ENCODE measurements around the gene XCL2.
"Not testable (repeated sequence)": the region's sequence is repeated elsewhere in the genome, so short reads cannot be mapped to it uniquely, and the experiment has no call there.

The XCL2 gene, protein sequence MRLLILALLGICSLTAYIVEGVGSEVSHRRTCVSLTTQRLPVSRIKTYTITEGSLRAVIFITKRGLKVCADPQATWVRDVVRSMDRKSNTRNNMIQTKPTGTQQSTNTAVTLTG

GRCh38 chr1:168543840-168544498 lies at the start of gene XCL2:
Gene XCL2, minus strand, starts transcription at chr1:168543997. Its CDS starts 33 bp downstream, at chr1:168543964.
- not testable (repeated sequence) for DNase-seq (ENCODE audit: low read depth in 1 of 2, low spot score in 1 of 2)

DNA sequence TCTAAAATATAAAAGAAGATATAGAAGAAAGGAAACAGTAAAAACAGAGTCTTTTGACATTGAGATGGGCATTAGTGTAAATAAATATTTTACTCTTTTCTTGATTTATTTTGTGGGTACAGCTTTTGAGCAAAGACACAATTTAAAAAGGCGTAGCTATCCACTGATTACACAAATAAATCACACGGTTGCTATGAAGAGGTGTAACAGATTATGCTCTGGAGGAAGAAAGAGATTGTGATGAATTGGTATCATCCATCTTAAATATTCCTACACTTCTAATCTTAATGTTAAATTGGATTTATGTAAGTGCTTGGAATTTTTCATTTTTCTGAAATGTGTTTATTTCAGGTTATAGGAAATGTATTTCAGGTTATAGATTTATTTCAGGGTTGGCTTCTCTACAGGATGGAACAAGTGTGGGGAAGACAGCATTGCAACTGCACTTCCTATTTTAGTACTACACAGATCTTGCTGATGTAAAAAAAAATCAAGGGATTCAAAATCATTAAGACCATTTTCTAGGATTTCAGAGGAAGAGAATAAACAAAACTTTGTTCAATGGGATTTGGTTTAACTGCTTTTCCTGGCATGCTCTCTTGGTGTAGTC lies 47.9 kb upstream of the XCL2 start:
- DNase-seq (ENCODE audit: low read depth in 1 of 2, low spot score in 1 of 2) = no peak

- no peak for DNase-seq (ENCODE audit: low read depth in 1 of 2, low spot score in 1 of 2)
These were observed 47.3 kb upstream of the XCL2 start for GRCh38 chr1:168591066-168591465.

DNA sequence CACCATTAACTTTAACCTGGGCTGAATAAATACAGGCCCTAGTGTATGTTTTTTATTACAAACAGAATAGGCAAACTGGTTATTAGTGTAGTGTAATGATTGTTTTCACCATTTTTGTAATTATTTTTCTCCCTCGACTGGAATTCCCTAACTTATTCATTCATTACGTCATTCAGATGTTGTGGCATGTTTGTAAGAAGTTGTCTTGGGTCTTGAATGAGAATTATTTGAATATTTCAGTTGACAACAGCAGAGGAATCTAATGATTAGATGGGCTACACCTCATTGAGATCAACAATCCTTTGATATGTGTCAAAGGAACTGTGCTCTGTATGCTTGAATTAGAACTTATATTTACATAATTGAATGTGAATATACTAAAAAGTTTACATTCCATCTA lies 45.4 kb upstream of the XCL2 start:
- no peak for DNase-seq (ENCODE audit: low read depth in 1 of 2, low spot score in 1 of 2)

- DNase-seq (ENCODE audit: low read depth in 1 of 2, low spot score in 1 of 2) = no peak
These were observed 42.1 kb upstream of the XCL2 start for GRCh38 chr1:168585937-168586336.

GRCh38 chr1:168585191-168585590 lies 41.4 kb upstream of the XCL2 start:
- no peak for DNase-seq (ENCODE audit: low read depth in 1 of 2, low spot score in 1 of 2)

GRCh38 chr1:168583571-168583970 lies 39.8 kb upstream of the XCL2 start:
- DNase-seq (ENCODE audit: low read depth in 1 of 2, low spot score in 1 of 2) = no peak

DNA sequence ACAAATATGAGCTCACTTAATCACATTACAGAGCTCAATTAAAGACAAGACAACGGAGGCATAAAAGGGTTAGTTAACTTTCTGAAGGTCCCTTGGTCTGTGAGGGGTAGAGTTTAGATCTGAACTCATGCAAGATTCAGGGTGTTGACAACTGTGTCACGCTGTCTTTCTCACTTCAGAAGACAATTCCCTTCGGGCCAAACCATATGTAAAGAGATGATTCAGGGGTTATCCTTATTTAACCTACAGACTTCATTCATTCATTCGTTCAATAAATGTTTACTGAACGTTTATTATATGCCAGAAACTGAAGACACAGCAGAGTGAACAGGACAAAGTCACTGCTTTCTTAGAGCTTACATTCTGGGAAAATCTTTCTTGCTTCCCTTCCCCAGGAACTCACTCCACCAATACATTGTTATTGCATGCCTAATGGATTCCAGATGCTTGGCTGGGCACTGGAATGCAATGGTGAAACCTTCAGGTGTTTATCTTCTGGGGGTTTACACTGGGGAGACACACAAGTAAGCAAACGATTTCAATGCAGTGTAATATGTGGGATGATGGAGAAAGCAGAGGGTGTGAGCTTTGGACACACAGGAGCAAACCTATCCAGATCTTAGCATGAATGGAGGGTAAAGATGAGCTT lies 39.0 kb upstream of the XCL2 start:
- DNase-seq (ENCODE audit: low read depth in 1 of 2, low spot score in 1 of 2) = no peak

DNA sequence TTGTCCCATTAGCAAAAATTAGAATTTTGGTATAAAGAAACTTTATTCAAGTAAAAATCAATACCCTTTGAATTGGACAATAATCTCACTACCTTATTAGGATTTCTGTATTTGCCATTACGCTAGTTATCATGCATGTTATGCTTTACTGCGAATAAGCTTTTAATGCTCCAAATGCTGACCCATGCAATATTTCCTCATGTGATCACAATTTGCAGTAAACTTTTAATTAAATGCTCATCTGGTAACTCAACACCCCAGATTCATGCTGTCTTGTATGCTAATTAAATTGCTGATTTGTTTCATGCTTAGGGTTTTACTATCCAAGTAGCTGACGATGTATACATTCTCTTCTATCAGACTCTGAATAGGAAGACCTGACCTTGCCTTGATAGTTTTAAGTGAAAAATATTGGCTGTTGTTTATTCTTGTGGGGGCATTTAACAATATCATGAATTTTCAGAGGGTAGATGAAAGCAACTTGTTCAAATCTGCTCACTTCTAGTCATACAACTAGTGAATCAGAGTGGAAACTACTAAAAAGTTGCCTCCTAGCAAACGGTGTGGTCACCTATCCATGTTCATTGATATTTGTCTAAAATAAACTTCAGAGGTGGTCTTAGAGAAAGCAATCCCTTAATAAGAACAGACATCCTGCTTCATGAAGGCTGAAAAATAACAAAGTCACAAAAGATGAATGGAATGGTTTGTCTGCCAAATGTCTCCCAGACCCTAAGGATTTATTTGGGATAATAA lies 38.2 kb upstream of the XCL2 start:
- no peak for DNase-seq (ENCODE audit: low read depth in 1 of 2, low spot score in 1 of 2)

DNA sequence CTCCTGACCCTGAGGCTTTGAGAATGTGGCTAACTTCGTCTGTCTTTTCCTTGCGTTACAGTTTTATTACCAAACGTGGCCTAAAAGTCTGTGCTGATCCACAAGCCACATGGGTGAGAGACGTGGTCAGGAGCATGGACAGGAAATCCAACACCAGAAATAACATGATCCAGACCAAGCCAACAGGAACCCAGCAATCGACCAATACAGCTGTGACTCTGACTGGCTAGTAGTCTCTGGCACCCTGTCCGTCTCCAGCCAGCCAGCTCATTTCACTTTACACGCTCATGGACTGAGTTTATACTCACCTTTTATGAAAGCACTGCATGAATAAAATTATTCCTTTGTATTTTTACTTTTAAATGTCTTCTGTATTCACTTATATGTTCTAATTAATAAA lies 37.2 kb upstream of the XCL2 start:
- not testable (repeated sequence) for DNase-seq (ENCODE audit: low read depth in 1 of 2, low spot score in 1 of 2)

DNA sequence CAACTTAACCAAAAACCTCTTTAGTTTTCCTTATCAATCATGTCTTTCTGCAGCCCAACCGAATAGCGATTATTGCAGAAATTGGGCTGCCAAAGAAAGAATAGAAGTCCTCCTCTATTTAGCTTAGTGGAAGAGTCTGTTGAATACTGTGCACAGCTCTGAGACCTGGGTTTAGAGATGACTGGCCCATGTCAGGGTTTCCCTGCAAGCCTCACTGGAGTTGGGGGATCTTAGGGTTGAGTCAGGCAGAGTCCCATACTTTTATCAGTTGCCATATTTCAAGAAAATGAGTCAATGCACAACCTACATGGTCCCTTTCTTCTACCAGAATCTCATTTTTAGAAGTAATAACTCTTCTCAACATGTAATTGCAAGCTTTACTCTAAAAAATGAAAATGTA lies 36.5 kb upstream of the XCL2 start:
- DNase-seq (ENCODE audit: low read depth in 1 of 2, low spot score in 1 of 2) = not testable (repeated sequence)

GRCh38 chr1:168578531-168579185 lies 34.9 kb upstream of the XCL2 start:
- DNase-seq (ENCODE audit: low read depth in 1 of 2, low spot score in 1 of 2) = not testable (repeated sequence)

- not testable (repeated sequence) for DNase-seq (ENCODE audit: low read depth in 1 of 2, low spot score in 1 of 2)
These were observed 32.5 kb upstream of the XCL2 start, which contains the start of gene XCL1 for GRCh38 chr1:168576245-168576688. Gene XCL1, plus strand, starts transcription at chr1:168576605. Its CDS starts 33 bp downstream, at chr1:168576638.

GRCh38 chr1:168574234-168574633 lies 30.4 kb upstream of the XCL2 start:
- DNase-seq (ENCODE audit: low read depth in 1 of 2, low spot score in 1 of 2) = not testable (repeated sequence)

GRCh38 chr1:168572633-168573032 lies 28.8 kb upstream of the XCL2 start:
- no peak for DNase-seq (ENCODE audit: low read depth in 1 of 2, low spot score in 1 of 2)

DNA sequence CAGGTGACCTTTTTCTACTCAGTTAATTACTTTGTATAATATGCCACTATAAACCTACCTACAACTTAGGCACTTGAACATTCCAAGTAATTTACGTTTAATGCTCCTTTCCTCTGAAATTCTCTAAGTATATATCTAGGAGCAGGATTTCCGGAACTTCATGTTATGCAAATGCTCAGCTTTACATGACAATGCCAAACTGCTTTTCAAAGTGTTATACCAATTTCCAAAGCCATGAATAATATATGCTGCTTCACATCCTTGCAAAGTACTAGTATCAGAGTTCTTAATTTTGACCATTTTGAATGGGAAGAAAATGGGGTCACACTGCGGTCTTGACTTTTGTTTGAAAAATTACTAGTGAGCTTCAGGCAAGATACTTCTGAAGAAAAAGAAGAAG lies 26.9 kb upstream of the XCL2 start:
- no peak for DNase-seq (ENCODE audit: low read depth in 1 of 2, low spot score in 1 of 2)

GRCh38 chr1:168568346-168568745 lies 24.5 kb upstream of the XCL2 start:
- no peak for DNase-seq (ENCODE audit: low read depth in 1 of 2, low spot score in 1 of 2)

GRCh38 chr1:168567568-168567967 lies 23.8 kb upstream of the XCL2 start:
- DNase-seq (ENCODE audit: low read depth in 1 of 2, low spot score in 1 of 2) = no peak

DNA sequence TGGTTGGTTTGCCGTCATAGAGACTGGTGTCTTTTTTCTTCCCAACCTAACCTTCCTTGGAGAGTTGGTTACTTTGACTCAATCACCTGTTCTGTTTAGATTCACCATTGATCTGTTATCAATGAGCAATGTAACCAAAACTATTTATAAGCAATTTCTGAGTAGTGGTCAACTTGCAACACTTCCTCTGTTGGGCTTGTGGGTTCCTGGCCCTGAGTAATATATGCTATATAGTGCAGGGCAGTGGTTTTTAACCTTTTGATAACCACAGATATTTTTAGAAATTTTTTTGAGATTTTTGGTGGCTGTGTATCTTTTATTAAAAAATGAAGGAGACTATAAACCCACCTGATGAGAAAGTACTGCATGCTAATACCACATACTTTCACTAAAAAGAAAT lies 23.2 kb upstream of the XCL2 start:
- no peak for DNase-seq (ENCODE audit: low read depth in 1 of 2, low spot score in 1 of 2)

DNA sequence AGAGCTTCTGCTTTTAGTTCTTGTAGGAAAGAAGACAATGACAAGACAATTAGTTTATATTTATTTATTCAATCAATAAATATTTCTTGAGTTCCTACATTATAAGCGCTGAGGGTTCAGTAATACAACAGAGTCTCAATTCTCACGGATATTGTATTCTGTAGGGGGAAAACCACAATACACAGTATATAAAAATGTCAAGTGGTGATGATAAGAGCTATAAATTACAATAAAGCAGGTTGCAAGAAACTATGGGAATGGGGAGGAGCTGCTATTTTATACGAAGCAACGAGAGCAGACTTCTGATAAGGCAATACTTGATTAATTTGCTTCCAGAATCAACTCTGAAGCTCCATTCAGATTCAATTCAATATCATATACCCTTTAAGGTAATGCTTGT lies 22.0 kb upstream of the XCL2 start:
- no peak for DNase-seq (ENCODE audit: low read depth in 1 of 2, low spot score in 1 of 2)

DNA sequence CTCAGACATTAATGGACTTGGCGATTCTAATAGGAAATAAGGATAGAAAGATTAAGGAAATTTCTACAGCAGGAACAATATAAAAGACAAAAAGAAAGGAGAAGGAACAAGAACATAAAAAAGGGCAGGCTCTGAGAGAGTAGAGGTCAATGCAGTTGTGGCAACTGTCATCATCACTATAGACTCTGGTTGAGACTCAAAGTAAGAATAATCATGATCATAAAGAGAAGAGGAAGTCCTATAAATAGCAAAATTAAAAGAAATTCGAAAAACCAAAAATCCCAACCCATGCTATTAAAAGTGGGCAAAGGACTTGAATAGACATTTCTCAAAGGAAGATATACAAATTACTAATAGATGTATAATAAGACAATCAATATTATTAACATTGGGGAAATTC lies 18.2 kb upstream of the XCL2 start:
- DNase-seq (ENCODE audit: low read depth in 1 of 2, low spot score in 1 of 2) = no peak

Data from activated T-helper 1 cell treated with anti-CD3 and anti-CD28 coated beads, Interleukin-2, amount 50 U/mL, for 16 hours (primary cell).